ENCODE measurements around the gene LCN2. TPM values are rescaled to one million over a fixed set of nuclear protein-coding genes. Genes with fewer than 3 reads are reported as not detected.

LCN2 gene
- total RNA-seq: not detected in 2 replicates

DNA sequence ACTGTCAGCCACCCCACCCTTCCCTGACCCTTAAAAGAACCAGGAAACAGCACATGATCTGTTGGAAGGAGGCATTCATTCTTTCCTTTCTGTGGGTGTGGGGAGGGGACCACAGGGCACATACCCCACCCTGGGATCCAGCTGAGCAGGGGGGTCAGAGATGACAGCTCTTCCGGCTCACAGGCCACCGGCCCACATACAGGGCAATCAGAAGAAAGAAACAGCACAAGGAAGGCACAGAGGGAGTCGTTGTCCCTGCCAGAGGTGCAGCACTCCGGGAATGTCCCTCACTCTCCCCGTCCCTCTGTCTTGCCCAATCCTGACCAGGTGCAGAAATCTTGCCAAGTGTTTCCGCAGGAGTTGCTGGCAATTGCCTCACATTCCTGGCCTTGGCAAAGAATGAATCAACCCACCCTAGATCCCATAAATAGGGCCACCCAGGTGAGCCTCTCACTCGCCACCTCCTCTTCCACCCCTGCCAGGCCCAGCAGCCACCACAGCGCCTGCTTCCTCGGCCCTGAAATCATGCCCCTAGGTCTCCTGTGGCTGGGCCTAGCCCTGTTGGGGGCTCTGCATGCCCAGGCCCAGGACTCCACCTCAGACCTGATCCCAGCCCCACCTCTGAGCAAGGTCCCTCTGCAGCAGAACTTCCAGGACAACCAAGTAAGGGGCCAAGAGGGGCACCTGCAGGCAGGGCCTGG, at the start of gene LCN2:
Gene LCN2, plus strand, starts transcription at position 453 of the 701 bp plus-strand sequence. Its CDS starts 73 bp downstream, at position 526.

GRCh38 chr9:128127568-128127989, 21.7 kb upstream of the LCN2 start, which contains the start of gene PTGES2:
Gene PTGES2, minus strand, starts transcription at chr9:128127729. Its CDS starts 12 bp downstream, at chr9:128127717.

DNA sequence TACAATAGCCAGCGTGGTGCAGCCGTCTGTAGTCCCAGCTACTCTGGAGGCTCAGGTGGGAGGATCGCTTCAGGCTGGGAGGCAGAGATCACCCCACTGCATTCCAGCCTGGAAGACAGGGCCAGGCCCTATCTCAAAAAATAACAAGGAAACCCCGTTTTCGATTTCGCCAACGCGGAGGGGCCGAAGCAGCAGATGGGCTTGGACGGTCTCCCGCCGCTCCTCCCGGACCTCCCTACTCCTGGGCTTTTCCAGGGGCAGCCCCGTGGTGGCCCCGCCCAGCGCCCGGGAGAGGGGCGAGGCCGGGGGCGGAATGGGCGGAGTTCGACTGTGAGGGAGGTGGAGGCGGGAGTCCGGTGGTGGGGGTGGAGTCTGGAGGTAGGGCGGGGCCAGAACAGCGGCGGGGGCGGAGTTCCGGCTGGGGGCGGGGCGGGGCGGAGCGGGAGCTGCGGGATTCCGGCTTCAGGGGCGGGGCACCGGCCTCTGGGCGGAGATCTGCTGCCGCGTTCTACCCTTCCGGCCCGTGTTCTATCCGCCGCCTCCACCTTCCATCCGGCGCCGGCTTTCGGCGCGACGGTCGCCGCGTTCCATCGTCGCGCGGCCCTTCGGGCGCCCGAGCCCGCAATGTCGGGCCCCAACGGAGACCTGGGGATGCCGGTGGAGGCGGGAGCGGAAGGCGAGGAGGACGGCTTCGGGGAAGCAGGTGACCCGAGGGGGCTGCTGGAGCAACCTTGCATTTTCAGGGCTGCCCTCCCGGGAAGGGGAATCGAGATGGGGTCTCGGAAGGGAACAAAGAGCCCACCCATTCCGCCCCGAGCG, 10.7 kb downstream of the LCN2 start, which contains the start of gene BBLN:
Gene BBLN, plus strand, starts transcription at position 482 of the 819 bp plus-strand sequence. Its CDS starts 143 bp downstream, at position 625.

DNA sequence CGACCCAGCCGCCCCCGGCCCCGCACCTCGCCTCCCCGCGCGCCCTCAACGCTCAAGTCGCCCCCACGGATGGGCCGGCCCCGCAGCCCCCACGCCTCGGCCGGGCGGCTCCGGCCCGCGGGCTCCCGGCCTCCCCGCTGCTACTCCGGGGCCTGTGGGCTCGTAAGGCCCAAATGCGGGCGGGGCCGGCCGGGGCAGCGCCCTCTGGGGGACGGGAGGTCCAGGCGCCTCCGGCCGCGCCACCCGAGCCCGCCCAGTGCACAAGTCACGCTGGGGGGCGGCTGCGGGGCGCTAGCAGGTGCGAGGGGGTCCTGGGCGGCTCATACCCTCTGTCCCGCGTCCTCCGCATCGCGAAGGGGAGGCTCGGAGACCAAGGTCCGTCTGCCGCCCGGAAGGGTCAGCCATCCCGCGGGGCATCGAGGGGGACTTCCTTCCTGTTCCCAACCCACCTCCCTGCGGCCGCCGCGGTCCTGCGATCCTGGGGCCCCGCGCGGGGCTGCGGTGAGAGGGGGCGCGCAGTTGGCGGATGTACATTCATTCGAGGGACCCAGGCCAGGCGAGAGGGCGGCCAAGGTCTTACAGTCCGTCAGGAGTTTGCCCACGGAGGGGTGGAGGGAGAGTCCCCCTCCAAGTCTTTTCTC, 42.3 kb downstream of the LCN2 start, which contains the start of gene CIZ1:
Gene CIZ1, minus strand, starts transcription at position 167 of the 641 bp plus-strand sequence. CDS start 715 bp downstream, outside the sequence.

Other genes starting within 250 kb of the LCN2 start
- 39.6 and 44.8 TPM in 2 replicates for gene ST6GALNAC6, start 249.8 kb upstream of the LCN2 start, total RNA-seq
- gene ST6GALNAC4, start 232.4 kb upstream of the LCN2 start, total RNA-seq: 40.1 and 95.6 TPM in 2 replicates
- gene PIP5KL1, start 218.7 kb upstream of the LCN2 start, total RNA-seq: 1.8 and 2.7 TPM in 2 replicates
- 14.7 and 18.0 TPM in 2 replicates for gene DPM2, start 211.6 kb upstream of the LCN2 start, total RNA-seq
- gene EEIG1, start 168.5 kb upstream of the LCN2 start, total RNA-seq: 14.0 and 26.3 TPM in 2 replicates
- gene NAIF1, start 82.1 kb upstream of the LCN2 start, total RNA-seq: 9.4 and 10.6 TPM in 2 replicates
- gene SLC25A25, start 81.2 kb upstream of the LCN2 start, total RNA-seq: 24.3 and 36.1 TPM in 2 replicates
- gene PTGES2, start 21.7 kb upstream of the LCN2 start, total RNA-seq: 73.3 and 90.3 TPM in 2 replicates
- 40.3 and 41.9 TPM in 2 replicates for gene BBLN, start 10.8 kb downstream of the LCN2 start, total RNA-seq
- gene CIZ1, start 42.1 kb downstream of the LCN2 start, total RNA-seq: 47.1 and 63.0 TPM in 2 replicates
- gene DNM1, start 53.9 kb downstream of the LCN2 start, total RNA-seq: 17.1 and 47.0 TPM in 2 replicates
- 98.6 and 125 TPM in 2 replicates for gene GOLGA2, start 126.6 kb downstream of the LCN2 start, total RNA-seq
- 17.6 and 25.6 TPM in 2 replicates for gene SWI5, start 126.8 kb downstream of the LCN2 start, total RNA-seq
- 22.1 and 28.3 TPM in 2 replicates for gene TRUB2, start 173.0 kb downstream of the LCN2 start, total RNA-seq
- 43.1 and 57.8 TPM in 2 replicates for gene COQ4, start 173.4 kb downstream of the LCN2 start, total RNA-seq
- 20.8 and 47.0 TPM in 2 replicates for gene SLC27A4, start 191.1 kb downstream of the LCN2 start, total RNA-seq
- gene URM1, start 221.9 kb downstream of the LCN2 start, total RNA-seq: 35.5 and 41.4 TPM in 2 replicates

Data from placental pericyte (primary cell).